Activated naive CD8-positive, alpha-beta T cell (primary cell): ENCODE data around the gene SLC6A12.

Source experiments
- H3K27ac Mint-ChIP-seq: one replicate; pipeline ENCODE4 v1.8.0; 2021; ENCODE audit warnings: mixed read lengths
- H3K27me3 Mint-ChIP-seq: one replicate; pipeline ENCODE4 v1.8.0; 2021; ENCODE audit warnings: mixed read lengths
- H3K36me3 Mint-ChIP-seq: one replicate; pipeline ENCODE4 v1.8.0; 2021; ENCODE audit warnings: mixed read lengths
- H3K4me1 Mint-ChIP-seq: one replicate; pipeline ENCODE4 v1.8.0; 2021; ENCODE audit warnings: low read depth, mixed read lengths
- H3K4me3 Mint-ChIP-seq: one replicate; pipeline ENCODE4 v1.8.0; 2021; ENCODE audit warnings: mild to moderate bottlenecking, mixed read lengths
- H3K9me3 Mint-ChIP-seq: one replicate; pipeline ENCODE4 v1.8.0; 2021; ENCODE audit warnings: low read depth, mixed read lengths

Gene SLC6A12

GRCh38 chr12:214003-214741 lies at the start of gene SLC6A12:
Gene SLC6A12 (minus strand): TSS chr12:214157. CDS start chr12:209986, 4,171 bp downstream.
- Mint-ChIP-seq H3K4me1 (no peaks in the 10 kb centered on the region), H3K36me3 (peaks cover under 1% of the 10 kb centered on the region), H3K9me3 (no peaks in the 10 kb centered on the region), H3K27me3 (peaks cover 19% of the 10 kb centered on the region), H3K4me3 (no peak within 1 kb of the TSS), H3K27ac (no peak within 1 kb of the TSS)

- H3K27ac Mint-ChIP-seq = no peak overlapping the region
These were observed 49.6 kb upstream of the SLC6A12 start for GRCh38 chr12:263574-263973.

GRCh38 chr12:262817-263216 lies 48.9 kb upstream of the SLC6A12 start, which contains the start of gene SLC6A13:
Gene SLC6A13 (minus strand): TSS chr12:262836. CDS start chr12:260052, 2,784 bp downstream.
- Mint-ChIP-seq H3K36me3 (no peaks in the 10 kb centered on the region), H3K27ac (no peak within 1 kb of the TSS), H3K4me1 (peaks cover 30% of the 10 kb centered on the region), H3K4me3 (no peak within 1 kb of the TSS), H3K27me3 (no peaks in the 10 kb centered on the region), H3K9me3 (no peaks in the 10 kb centered on the region)

More at GRCh38 chr12:263574-263973, 49.6 kb upstream of the SLC6A12 start:
- Mint-ChIP-seq H3K4me1 (peaks cover 30% of the 10 kb centered on the region), H3K27me3 (no peaks in the 10 kb centered on the region), H3K36me3 (no peaks in the 10 kb centered on the region), H3K9me3 (no peaks in the 10 kb centered on the region), H3K4me3 (no peak overlapping the region)

GRCh38 chr12:262113-262512 lies 48.2 kb upstream of the SLC6A12 start:
- Mint-ChIP-seq H3K27me3 (no peaks in the 10 kb centered on the region), H3K4me1 (peaks cover 30% of the 10 kb centered on the region), H3K27ac (no peak overlapping the region), H3K4me3 (no peak overlapping the region), H3K9me3 (no peaks in the 10 kb centered on the region), H3K36me3 (no peaks in the 10 kb centered on the region)

GRCh38 chr12:257521-258321 lies 43.8 kb upstream of the SLC6A12 start:
- no peak overlapping the region for H3K4me3 Mint-ChIP-seq
- H3K27ac Mint-ChIP-seq = no peak overlapping the region
- H3K9me3 Mint-ChIP-seq = no peaks in the 10 kb centered on the region
- H3K4me1 Mint-ChIP-seq = no peaks in the 10 kb centered on the region
- H3K36me3 Mint-ChIP-seq = no peaks in the 10 kb centered on the region
- H3K27me3 Mint-ChIP-seq = peaks cover 5% of the 10 kb centered on the region

- H3K27me3 Mint-ChIP-seq = peaks cover 5% of the 10 kb centered on the region
- H3K4me3 Mint-ChIP-seq = no peak overlapping the region
- no peaks in the 10 kb centered on the region for H3K9me3 Mint-ChIP-seq
- no peaks in the 10 kb centered on the region for H3K36me3 Mint-ChIP-seq
- no peak overlapping the region for H3K27ac Mint-ChIP-seq
- H3K4me1 Mint-ChIP-seq = no peaks in the 10 kb centered on the region
These were observed 43.0 kb upstream of the SLC6A12 start for GRCh38 chr12:256958-257357.

GRCh38 chr12:256225-256624 lies 42.3 kb upstream of the SLC6A12 start:
- Mint-ChIP-seq H3K36me3 (no peaks in the 10 kb centered on the region), H3K9me3 (no peaks in the 10 kb centered on the region), H3K27ac (no peak overlapping the region), H3K27me3 (peaks cover 5% of the 10 kb centered on the region), H3K4me3 (no peak overlapping the region), H3K4me1 (no peaks in the 10 kb centered on the region)

GRCh38 chr12:254912-255311 lies 41.0 kb upstream of the SLC6A12 start:
- Mint-ChIP-seq H3K27me3 (peaks cover 5% of the 10 kb centered on the region), H3K27ac (no peak overlapping the region), H3K4me3 (no peak overlapping the region), H3K4me1 (no peaks in the 10 kb centered on the region), H3K9me3 (no peaks in the 10 kb centered on the region), H3K36me3 (no peaks in the 10 kb centered on the region)

- Mint-ChIP-seq H3K4me1 (no peaks in the 10 kb centered on the region), H3K4me3 (no peak overlapping the region), H3K27me3 (peaks cover 5% of the 10 kb centered on the region), H3K27ac (no peak overlapping the region), H3K9me3 (no peaks in the 10 kb centered on the region), H3K36me3 (no peaks in the 10 kb centered on the region)
These were observed 40.1 kb upstream of the SLC6A12 start for GRCh38 chr12:254039-254438.

- Mint-ChIP-seq H3K27me3 (peaks cover 5% of the 10 kb centered on the region), H3K27ac (no peak overlapping the region), H3K4me1 (no peaks in the 10 kb centered on the region), H3K9me3 (no peaks in the 10 kb centered on the region), H3K36me3 (no peaks in the 10 kb centered on the region), H3K4me3 (no peak overlapping the region)
These were observed 39.3 kb upstream of the SLC6A12 start for GRCh38 chr12:253116-253831.

GRCh38 chr12:252636-253035 lies 38.7 kb upstream of the SLC6A12 start:
- Mint-ChIP-seq H3K9me3 (peaks cover 5% of the 10 kb centered on the region), H3K27me3 (peaks cover 5% of the 10 kb centered on the region), H3K36me3 (peaks cover 4% of the 10 kb centered on the region), H3K4me3 (no peak overlapping the region), H3K4me1 (no peaks in the 10 kb centered on the region), H3K27ac (no peak overlapping the region)

- H3K36me3 Mint-ChIP-seq = peaks cover 8% of the 10 kb centered on the region
- H3K27ac Mint-ChIP-seq = no peak overlapping the region
These were observed 33.3 kb upstream of the SLC6A12 start for GRCh38 chr12:247271-247670.

GRCh38 chr12:243381-243780 lies 29.4 kb upstream of the SLC6A12 start:
- H3K4me3 Mint-ChIP-seq = no peak overlapping the region
- no peaks in the 10 kb centered on the region for H3K4me1 Mint-ChIP-seq
- H3K36me3 Mint-ChIP-seq = peaks cover 8% of the 10 kb centered on the region
- H3K9me3 Mint-ChIP-seq = peaks cover 5% of the 10 kb centered on the region
- no peak overlapping the region for H3K27ac Mint-ChIP-seq
- peaks cover 13% of the 10 kb centered on the region for H3K27me3 Mint-ChIP-seq

More at GRCh38 chr12:247271-247670, 33.3 kb upstream of the SLC6A12 start:
- H3K4me1 Mint-ChIP-seq = no peaks in the 10 kb centered on the region
- H3K9me3 Mint-ChIP-seq = peaks cover 5% of the 10 kb centered on the region
- H3K27me3 Mint-ChIP-seq = peaks cover 12% of the 10 kb centered on the region
- no peak overlapping the region for H3K4me3 Mint-ChIP-seq

GRCh38 chr12:242496-242895 lies 28.5 kb upstream of the SLC6A12 start:
- Mint-ChIP-seq H3K9me3 (no peaks in the 10 kb centered on the region), H3K27ac (no peak overlapping the region), H3K27me3 (peaks cover 13% of the 10 kb centered on the region), H3K36me3 (peaks cover 5% of the 10 kb centered on the region), H3K4me1 (no peaks in the 10 kb centered on the region), H3K4me3 (no peak overlapping the region)

GRCh38 chr12:241266-241665 lies 27.3 kb upstream of the SLC6A12 start:
- H3K27me3 Mint-ChIP-seq = peaks cover 11% of the 10 kb centered on the region
- H3K9me3 Mint-ChIP-seq = peaks cover 3% of the 10 kb centered on the region

More at GRCh38 chr12:241266-241665, 27.3 kb upstream of the SLC6A12 start:
- Mint-ChIP-seq H3K27ac (no peak overlapping the region), H3K4me3 (no peak overlapping the region), H3K4me1 (no peaks in the 10 kb centered on the region), H3K36me3 (peaks cover 5% of the 10 kb centered on the region)
